ENCODE measurements around the gene ACOXL.

DNA sequence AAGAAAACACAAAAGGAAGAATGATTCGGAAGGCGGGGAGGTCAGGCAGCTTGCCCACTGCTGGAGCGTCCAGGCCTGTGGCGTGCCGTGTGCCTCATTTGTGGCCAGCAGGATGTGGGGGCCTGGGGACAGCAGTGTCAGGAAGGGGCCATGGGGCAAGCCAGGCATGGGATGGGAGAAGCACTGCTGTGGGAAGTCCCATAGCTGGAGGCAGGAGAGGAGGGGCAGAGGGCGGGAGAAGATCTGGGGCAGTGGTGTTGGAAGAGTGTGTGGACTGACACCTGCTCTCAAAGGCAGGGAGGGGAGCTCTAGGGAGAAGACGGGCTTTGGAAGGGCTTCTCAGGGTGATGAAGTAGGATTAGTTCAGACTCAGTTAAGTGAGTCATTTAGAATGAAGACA is 133.7 kb downstream of the ACOXL start:
- TF ChIP-seq, protein P1, sequence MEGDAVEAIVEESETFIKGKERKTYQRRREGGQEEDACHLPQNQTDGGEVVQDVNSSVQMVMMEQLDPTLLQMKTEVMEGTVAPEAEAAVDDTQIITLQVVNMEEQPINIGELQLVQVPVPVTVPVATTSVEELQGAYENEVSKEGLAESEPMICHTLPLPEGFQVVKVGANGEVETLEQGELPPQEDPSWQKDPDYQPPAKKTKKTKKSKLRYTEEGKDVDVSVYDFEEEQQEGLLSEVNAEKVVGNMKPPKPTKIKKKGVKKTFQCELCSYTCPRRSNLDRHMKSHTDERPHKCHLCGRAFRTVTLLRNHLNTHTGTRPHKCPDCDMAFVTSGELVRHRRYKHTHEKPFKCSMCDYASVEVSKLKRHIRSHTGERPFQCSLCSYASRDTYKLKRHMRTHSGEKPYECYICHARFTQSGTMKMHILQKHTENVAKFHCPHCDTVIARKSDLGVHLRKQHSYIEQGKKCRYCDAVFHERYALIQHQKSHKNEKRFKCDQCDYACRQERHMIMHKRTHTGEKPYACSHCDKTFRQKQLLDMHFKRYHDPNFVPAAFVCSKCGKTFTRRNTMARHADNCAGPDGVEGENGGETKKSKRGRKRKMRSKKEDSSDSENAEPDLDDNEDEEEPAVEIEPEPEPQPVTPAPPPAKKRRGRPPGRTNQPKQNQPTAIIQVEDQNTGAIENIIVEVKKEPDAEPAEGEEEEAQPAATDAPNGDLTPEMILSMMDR (IDR thresholded peaks at IDR 0.05): no peak
- TF ChIP-seq POLR2AphosphoS5 (IDR thresholded peaks at IDR 0.05) (no peak), POLR2A (IDR thresholded peaks at IDR 0.05) (no peak)
